Kidney (tissue), 14 donors: ENCODE measurements around the gene UNC93B1. TPM values are rescaled to one million over a fixed set of nuclear protein-coding genes. Genes with fewer than 3 reads are reported as not detected.

Source experiments
- DNase-seq, 5 donors: peaks; one replicate each; pipeline ENCODE4 v3.0.0-alpha.2; 2013 to 2020
- FAIRE-seq: peaks from 2 replicates; lab custom pipeline; 2012; peaks lifted over from hg19 to GRCh38; lab: Jason Lieb, UNC
- H3K27ac ChIP-seq, 2 donors: one replicate each; pipeline ENCODE4 v1.7.0; 2013; ENCODE audit warnings: low read depth in 2 of 2, low read length in 2 of 2, inconsistent platforms in 1 of 2
- H3K27me3 ChIP-seq: one replicate; pipeline ENCODE4 v1.7.1; 2013; ENCODE audit warnings: low read length, inconsistent platforms; ENCODE audit not compliant: control insufficient read depth, insufficient read depth
- H3K36me3 ChIP-seq, 3 donors: one replicate each; pipeline versions ENCODE4 v1.7.0 to v1.7.1; 2013; ENCODE audit warnings: low read length in 3 of 3, control low read depth in 1 of 3, inconsistent platforms in 1 of 3; ENCODE audit not compliant: insufficient read depth in 3 of 3, control insufficient read depth in 2 of 3
- H3K4me1 ChIP-seq, 3 donors: one replicate each; pipeline versions ENCODE4 v1.7.0 to v1.7.1; 2013; ENCODE audit warnings: low read length in 3 of 3, inconsistent platforms in 1 of 3, low read depth in 1 of 3; ENCODE audit not compliant: control insufficient read depth in 2 of 3, insufficient read depth in 2 of 3
- H3K4me3 ChIP-seq, 3 donors: one replicate each; pipeline versions ENCODE4 v1.7.0 to v1.8.1; 2013; ENCODE audit warnings: low read length in 3 of 3, control low read depth in 1 of 3, inconsistent platforms in 1 of 3
- H3K9ac ChIP-seq, 3 donors: one replicate each; pipeline versions ENCODE4 v1.7.0 to v1.7.1; 2013; ENCODE audit warnings: low read length in 3 of 3, control low read depth in 1 of 3, inconsistent platforms in 1 of 3
- H3K9me3 ChIP-seq, 3 donors: one replicate each; pipeline versions ENCODE4 v1.7.0 to v1.7.1; 2013; ENCODE audit warnings: low read length in 3 of 3, control low read depth in 1 of 3, inconsistent platforms in 1 of 3; ENCODE audit not compliant: control insufficient read depth in 2 of 3, insufficient read depth in 1 of 3
- CTCF ChIP-seq: IDR thresholded peaks from 3 replicates; pipeline ENCODE4 v1.5.1; 2012; ENCODE audit warnings: mild to moderate bottlenecking, moderate library complexity, borderline replicate concordance; ENCODE audit not compliant: insufficient read depth; ENCODE audit errors: extremely low read depth
- intact Hi-C: fragments of 100-400 bp; cut with DNase I; formaldehyde crosslinking; loops from one replicate; pipeline ENCODE4 v1.11.1; 2022
- polyA plus RNA-seq: library from polyadenylated mRNA; stranded (reverse); fragments of 350-450 nt; fragmentation: Illumina TruSeq; extraction: RNeasy Lipid Tissue Mini Kit (QIAGEN cat#74804); gene quantifications from one replicate; pipeline ENCODE4 v1.2.3, GENCODE V29; 2014; ENCODE audit warnings: low read depth, low replicate concordance; ENCODE audit not compliant: insufficient read depth
- total RNA-seq: library from RNA; stranded (reverse); fragmentation: NEBNext Ultra II Directional; extraction: Animal tissue kit (Norgen Biotek cat#: 25700); gene quantifications from one replicate; pipeline ENCODE4 v1.2.1, GENCODE V29; 2021
- donor health status: control.
- donor health status: control.
- donor health status: control.
- donor health status: control.
- donor health status: control.
- donor health status: DM: yes; HTN: yes; CAD: no.
- donor health status: Normal renal cell carcinoma (clear cell type).

UNC93B1 gene
- total and polyA plus RNA-seq, 2 donors from 2014 or later: 21.3 to 67.9 TPM

GRCh38 chr11:68017980-68018729 is 14.3 kb upstream of the UNC93B1 start:
- FAIRE-seq (no peak), DNase-seq (no peak)
- TF ChIP-seq CTCF: no peak
- Histone ChIP-seq H3K9me3 (no peaks in the 10 kb centered on the region), H3K4me1 (peaks cover 0 to 16% (median 0%) of the 10 kb centered on the region in 3 donors), H3K27me3 (no peaks in the 10 kb centered on the region), H3K27ac (no peak overlapping the region), H3K36me3 (no peaks in the 10 kb centered on the region), H3K4me3 (no peak overlapping the region), H3K9ac (no peak overlapping the region)
- intact Hi-C loops: no loop called here

GRCh38 chr11:68016904-68017817 is 13.3 kb upstream of the UNC93B1 start:
- Histone ChIP-seq H3K4me3 (no peak overlapping the region), H3K9ac (no peak overlapping the region), H3K36me3 (no peaks in the 10 kb centered on the region), H3K4me1 (peaks cover 0 to 26% (median 5%) of the 10 kb centered on the region in 3 donors), H3K27ac (no peak overlapping the region), H3K27me3 (no peaks in the 10 kb centered on the region), H3K9me3 (no peaks in the 10 kb centered on the region)
- DNase-seq (no peak), FAIRE-seq (no peak)
- TF ChIP-seq CTCF: no peak
- intact Hi-C loops: no loop called here

- no peaks in the 10 kb centered on the region for H3K9me3 ChIP-seq
- TF ChIP-seq CTCF: no peak
- no peak overlapping the region for H3K27ac ChIP-seq
- H3K9ac ChIP-seq: no peak overlapping the region
- H3K4me3 ChIP-seq: no peak overlapping the region
- H3K4me1 ChIP-seq: peaks cover 0 to 31% (median 12%) of the 10 kb centered on the region in 3 donors
- FAIRE-seq (no peak), DNase-seq (no peak)
- no peaks in the 10 kb centered on the region for H3K27me3 ChIP-seq
- H3K36me3 ChIP-seq: no peaks in the 10 kb centered on the region
- intact Hi-C loops: no loop called here
These were observed 12.4 kb upstream of the UNC93B1 start for GRCh38 chr11:68016161-68016903.
